ENCODE measurements around the gene MYO1D. TPM values are rescaled to one million over a fixed set of nuclear protein-coding genes. Genes with fewer than 3 reads are reported as not detected.

Gene MYO1D
- total RNA-seq, 1 experiment from 2014 or later, result 1.3 TPM

DNA sequence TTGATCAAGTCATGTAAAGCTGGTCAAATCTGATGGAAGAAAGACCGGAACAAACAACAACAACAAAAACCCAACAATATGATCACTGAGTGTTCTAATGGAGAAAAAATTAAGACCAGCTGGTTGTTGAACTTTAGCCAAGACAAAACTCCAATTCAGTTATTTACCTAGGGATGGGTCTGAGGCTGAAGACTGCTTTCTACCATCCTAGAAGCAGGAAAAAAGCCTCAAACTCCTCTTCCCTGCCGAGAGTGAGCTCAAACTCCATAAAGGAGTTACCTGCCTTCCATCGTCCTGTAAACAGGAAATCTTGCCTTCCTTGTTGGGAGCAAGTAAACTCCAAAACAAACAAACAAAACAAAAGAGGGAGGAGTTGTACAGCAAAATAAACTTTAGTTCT lies 28.0 kb upstream of the MYO1D start:
- ChIA-PET POLR2A (interaction anchor here (0.7 kb wide), 1 partner anchor 203 kb away, joined by 3 read pairs; no protein-coding TSS in a partner anchor), CTCF (interaction anchor here (0.7 to 1.4 kb wide), 2 partner anchors 28 to 785 kb away, joined by 3 to 4 read pairs; partner anchors contain the start of gene MYO1D)
- in situ Hi-C loops (cut with HindIII; ENCODE audit: low pct_unique_long_range_greater_than_20kb, low sequenced_read_pairs) (no loop called here), intact Hi-C loops (cut with micrococcal nuclease; ENCODE audit: unreplicated experiment) (no loop called here)
- Histone ChIP-seq H3K27me3 (ENCODE audit: control insufficient read depth, insufficient read depth, low read length) (peaks cover 2% of the 10 kb centered on the region; the same call in 1 of the 2 replicates), H3K9me3 (ENCODE audit: control insufficient read depth, insufficient read depth, low read depth, low read length) (peaks cover 3% of the 10 kb centered on the region; the same call in 1 of the 2 replicates), H3K36me3 (ENCODE audit: control insufficient read depth, insufficient read depth, low read length) (no peaks in the 10 kb centered on the region), H3K4me1 (ENCODE audit: control insufficient read depth, insufficient read depth, low read length) (no peaks in the 10 kb centered on the region), H3K4me3 (ENCODE audit: low read depth in 2 of 2, low read length in 2 of 2) (no peak overlapping the region), H3K27ac (ENCODE audit: low read length) (no peak overlapping the region)
- no TSS peak for BruUV-seq (replicated peaks)
- TF ChIP-seq, protein P1, sequence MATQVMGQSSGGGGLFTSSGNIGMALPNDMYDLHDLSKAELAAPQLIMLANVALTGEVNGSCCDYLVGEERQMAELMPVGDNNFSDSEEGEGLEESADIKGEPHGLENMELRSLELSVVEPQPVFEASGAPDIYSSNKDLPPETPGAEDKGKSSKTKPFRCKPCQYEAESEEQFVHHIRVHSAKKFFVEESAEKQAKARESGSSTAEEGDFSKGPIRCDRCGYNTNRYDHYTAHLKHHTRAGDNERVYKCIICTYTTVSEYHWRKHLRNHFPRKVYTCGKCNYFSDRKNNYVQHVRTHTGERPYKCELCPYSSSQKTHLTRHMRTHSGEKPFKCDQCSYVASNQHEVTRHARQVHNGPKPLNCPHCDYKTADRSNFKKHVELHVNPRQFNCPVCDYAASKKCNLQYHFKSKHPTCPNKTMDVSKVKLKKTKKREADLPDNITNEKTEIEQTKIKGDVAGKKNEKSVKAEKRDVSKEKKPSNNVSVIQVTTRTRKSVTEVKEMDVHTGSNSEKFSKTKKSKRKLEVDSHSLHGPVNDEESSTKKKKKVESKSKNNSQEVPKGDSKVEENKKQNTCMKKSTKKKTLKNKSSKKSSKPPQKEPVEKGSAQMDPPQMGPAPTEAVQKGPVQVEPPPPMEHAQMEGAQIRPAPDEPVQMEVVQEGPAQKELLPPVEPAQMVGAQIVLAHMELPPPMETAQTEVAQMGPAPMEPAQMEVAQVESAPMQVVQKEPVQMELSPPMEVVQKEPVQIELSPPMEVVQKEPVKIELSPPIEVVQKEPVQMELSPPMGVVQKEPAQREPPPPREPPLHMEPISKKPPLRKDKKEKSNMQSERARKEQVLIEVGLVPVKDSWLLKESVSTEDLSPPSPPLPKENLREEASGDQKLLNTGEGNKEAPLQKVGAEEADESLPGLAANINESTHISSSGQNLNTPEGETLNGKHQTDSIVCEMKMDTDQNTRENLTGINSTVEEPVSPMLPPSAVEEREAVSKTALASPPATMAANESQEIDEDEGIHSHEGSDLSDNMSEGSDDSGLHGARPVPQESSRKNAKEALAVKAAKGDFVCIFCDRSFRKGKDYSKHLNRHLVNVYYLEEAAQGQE (IDR thresholded peaks at IDR 0.05; ENCODE audit: insufficient read depth in 1 of 2, low read depth in 2 of 2, low read length in 1 of 2), result no peak
- TF ChIP-seq, protein P2, sequence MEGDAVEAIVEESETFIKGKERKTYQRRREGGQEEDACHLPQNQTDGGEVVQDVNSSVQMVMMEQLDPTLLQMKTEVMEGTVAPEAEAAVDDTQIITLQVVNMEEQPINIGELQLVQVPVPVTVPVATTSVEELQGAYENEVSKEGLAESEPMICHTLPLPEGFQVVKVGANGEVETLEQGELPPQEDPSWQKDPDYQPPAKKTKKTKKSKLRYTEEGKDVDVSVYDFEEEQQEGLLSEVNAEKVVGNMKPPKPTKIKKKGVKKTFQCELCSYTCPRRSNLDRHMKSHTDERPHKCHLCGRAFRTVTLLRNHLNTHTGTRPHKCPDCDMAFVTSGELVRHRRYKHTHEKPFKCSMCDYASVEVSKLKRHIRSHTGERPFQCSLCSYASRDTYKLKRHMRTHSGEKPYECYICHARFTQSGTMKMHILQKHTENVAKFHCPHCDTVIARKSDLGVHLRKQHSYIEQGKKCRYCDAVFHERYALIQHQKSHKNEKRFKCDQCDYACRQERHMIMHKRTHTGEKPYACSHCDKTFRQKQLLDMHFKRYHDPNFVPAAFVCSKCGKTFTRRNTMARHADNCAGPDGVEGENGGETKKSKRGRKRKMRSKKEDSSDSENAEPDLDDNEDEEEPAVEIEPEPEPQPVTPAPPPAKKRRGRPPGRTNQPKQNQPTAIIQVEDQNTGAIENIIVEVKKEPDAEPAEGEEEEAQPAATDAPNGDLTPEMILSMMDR (IDR thresholded peaks at IDR 0.05), result no peak
- TF ChIP-seq TCF7L2 (IDR thresholded peaks at IDR 0.05; ENCODE audit: low read depth, low read length), result no peak
- no peak for TF ChIP-seq SIN3A (IDR thresholded peaks at IDR 0.05; ENCODE audit: borderline replicate concordance, insufficient read depth, low read depth, low read length)
- TF ChIP-seq POLR2AphosphoS5 (IDR thresholded peaks at IDR 0.05; ENCODE audit: low read depth, low read length), result no peak
- DNase-seq (ENCODE audit: low read depth, low spot score), result no peak
- ATAC-seq, result no peak

DNA sequence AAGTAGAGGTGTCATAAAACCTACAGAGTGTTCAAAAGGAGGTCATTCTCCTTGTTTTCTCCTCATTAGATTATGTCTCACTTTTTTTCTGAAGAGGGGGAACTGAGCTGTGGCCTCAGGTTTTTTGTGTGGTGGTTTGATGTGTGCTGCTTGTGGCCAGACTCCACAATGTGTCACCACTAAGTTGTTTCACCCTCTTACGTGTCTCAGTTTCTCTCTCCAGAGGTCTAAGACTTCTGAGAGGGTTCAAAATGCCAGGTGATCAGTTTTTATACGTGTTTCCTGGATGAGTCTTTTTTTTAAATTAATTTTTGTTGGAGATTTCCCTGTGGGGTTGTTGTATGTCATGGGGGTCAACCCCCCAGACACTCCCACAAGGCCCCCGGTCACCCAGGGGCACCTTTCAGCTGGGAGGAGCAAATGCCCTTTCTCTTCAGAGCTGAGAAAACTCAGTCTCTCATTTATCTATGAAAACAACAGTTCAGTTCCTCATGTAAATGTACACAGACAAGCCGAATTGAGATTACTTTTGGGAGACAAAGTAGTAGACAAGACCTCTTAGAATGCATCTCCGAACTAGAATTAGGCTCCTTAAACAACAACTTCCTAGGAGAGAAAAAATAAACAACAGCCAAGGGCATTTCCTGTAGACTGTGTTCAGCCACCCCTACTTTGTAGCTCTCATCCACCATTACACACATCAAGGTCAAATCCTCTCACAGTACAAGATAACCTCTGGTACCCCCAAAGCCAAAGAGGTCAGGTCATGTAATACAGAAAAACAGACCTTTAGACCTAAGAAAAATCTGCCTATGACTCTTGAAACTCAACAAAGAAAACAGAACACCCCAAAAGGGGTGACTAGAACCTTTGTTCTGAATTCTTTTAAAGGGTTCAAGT lies 27.1 kb upstream of the MYO1D start:
- Histone ChIP-seq H3K27ac (ENCODE audit: low read length) (no peak overlapping the region), H3K9me3 (ENCODE audit: control insufficient read depth, insufficient read depth, low read depth, low read length) (peaks cover 3% of the 10 kb centered on the region; the same call in 1 of the 2 replicates), H3K36me3 (ENCODE audit: control insufficient read depth, insufficient read depth, low read length) (no peaks in the 10 kb centered on the region), H3K4me3 (ENCODE audit: low read depth in 2 of 2, low read length in 2 of 2) (no peak overlapping the region), H3K27me3 (ENCODE audit: control insufficient read depth, insufficient read depth, low read length) (peaks cover 2% of the 10 kb centered on the region; the same call in 1 of the 2 replicates), H3K4me1 (ENCODE audit: control insufficient read depth, insufficient read depth, low read length) (no peaks in the 10 kb centered on the region)
- in situ Hi-C loops (cut with HindIII; ENCODE audit: low pct_unique_long_range_greater_than_20kb, low sequenced_read_pairs) (no loop called here), intact Hi-C loops (cut with micrococcal nuclease; ENCODE audit: unreplicated experiment) (no loop called here)
- TF ChIP-seq, protein P1 (IDR thresholded peaks at IDR 0.05; ENCODE audit: insufficient read depth in 1 of 2, low read depth in 2 of 2, low read length in 1 of 2), result no peak
- TF ChIP-seq, protein P2 (IDR thresholded peaks at IDR 0.05), result no peak
- TF ChIP-seq TCF7L2 (IDR thresholded peaks at IDR 0.05; ENCODE audit: low read depth, low read length), result no peak
- no peak for TF ChIP-seq SIN3A (IDR thresholded peaks at IDR 0.05; ENCODE audit: borderline replicate concordance, insufficient read depth, low read depth, low read length)
- no peak for TF ChIP-seq POLR2AphosphoS5 (IDR thresholded peaks at IDR 0.05; ENCODE audit: low read depth, low read length)
- POLR2A ChIA-PET, result no interaction called here
- BruUV-seq (replicated peaks), result no TSS peak
- ATAC-seq (no peak), DNase-seq (ENCODE audit: low read depth, low spot score) (no peak)
- CTCF ChIA-PET, result no interaction called here

Data from Panc1 (cell line).